Thyroid gland (tissue), 4 donors: ENCODE measurements around the gene DAB1. TPM values are rescaled to one million over a fixed set of nuclear protein-coding genes. Genes with fewer than 3 reads are reported as not detected.

Experiments
- DNase-seq, 2 donors: peaks; one replicate each; pipeline ENCODE4 v3.0.0-alpha.2; 2019
- H3K27ac ChIP-seq, 3 donors: fragments of 200-600 bp; sonication (generic); 1 replicate in 2 of 3; 2 replicates in 1 of 3; pipeline ENCODE4 v1.5.1; 2016 to 2019; ENCODE audit warnings: mild to moderate bottlenecking in 1 of 3, moderate library complexity in 1 of 3
- H3K27me3 ChIP-seq: fragments of 200-600 bp; sonication (generic); one replicate; pipeline ENCODE4 v1.5.1; 2019
- H3K36me3 ChIP-seq, 2 donors: fragments of 200-600 bp; sonication (generic); one replicate each; pipeline ENCODE4 v1.5.1; 2016 to 2019
- H3K4me1 ChIP-seq, 2 donors: fragments of 200-600 bp; sonication (generic); one replicate each; pipeline ENCODE4 v1.5.1; 2017 to 2019
- H3K4me3 ChIP-seq, 3 donors: fragments of 200-600 bp; sonication (generic); replicated peaks in 1 of 3; 1 replicate in 2 of 3; 2 replicates in 1 of 3; pipeline ENCODE4 v1.5.1; 2016; ENCODE audit warnings: mild to moderate bottlenecking in 1 of 3
- H3K9me3 ChIP-seq: fragments of 200-600 bp; sonication (generic); one replicate; pipeline ENCODE4 v1.5.1; 2017
- POLR2A ChIP-seq, 2 donors: fragments of 450-650 bp; IDR thresholded peaks; one replicate each; pipeline ENCODE4 v1.6.1; 2017; ENCODE audit warnings: antibody characterized with exemption in 2 of 2, mild to moderate bottlenecking in 2 of 2, moderate library complexity in 1 of 2
- WGBS, 2 donors: methylation state at CpG; one replicate each; pipeline ENCODE4 v1.1.5; 2017; 5-methylcytosine and 5-hydroxymethylcytosine counted together
- intact Hi-C: fragments of 100-400 bp; cut with DNase I; formaldehyde crosslinking; loops from one replicate; pipeline ENCODE4 v1.15.1; 2023
- total RNA-seq, 4 donors: library from RNA; depleted of rRNA; stranded (reverse); fragments of >200 nt; gene quantifications; one replicate each; pipeline ENCODE4 v1.2.3, GENCODE V29; 2016
- TF ChIP-seq, protein P1 (sequence below), 6 experiments: fragments of 200-600 bp in 3 of 6; fragments of 450-650 bp in 3 of 6; sonication (generic) in 3 of 6; IDR thresholded peaks; one replicate each; pipeline ENCODE4 v1.5.1; 2016 to 2019; ENCODE audit warnings: antibody characterized with exemption in 6 of 6, mild to moderate bottlenecking in 2 of 6, inconsistent platforms in 1 of 6, moderate library complexity in 1 of 6

The DAB1 gene
- total RNA-seq, 4 donors from 2014 or later = under 0.01 to 0.83 (median 0.21) TPM

DNA sequence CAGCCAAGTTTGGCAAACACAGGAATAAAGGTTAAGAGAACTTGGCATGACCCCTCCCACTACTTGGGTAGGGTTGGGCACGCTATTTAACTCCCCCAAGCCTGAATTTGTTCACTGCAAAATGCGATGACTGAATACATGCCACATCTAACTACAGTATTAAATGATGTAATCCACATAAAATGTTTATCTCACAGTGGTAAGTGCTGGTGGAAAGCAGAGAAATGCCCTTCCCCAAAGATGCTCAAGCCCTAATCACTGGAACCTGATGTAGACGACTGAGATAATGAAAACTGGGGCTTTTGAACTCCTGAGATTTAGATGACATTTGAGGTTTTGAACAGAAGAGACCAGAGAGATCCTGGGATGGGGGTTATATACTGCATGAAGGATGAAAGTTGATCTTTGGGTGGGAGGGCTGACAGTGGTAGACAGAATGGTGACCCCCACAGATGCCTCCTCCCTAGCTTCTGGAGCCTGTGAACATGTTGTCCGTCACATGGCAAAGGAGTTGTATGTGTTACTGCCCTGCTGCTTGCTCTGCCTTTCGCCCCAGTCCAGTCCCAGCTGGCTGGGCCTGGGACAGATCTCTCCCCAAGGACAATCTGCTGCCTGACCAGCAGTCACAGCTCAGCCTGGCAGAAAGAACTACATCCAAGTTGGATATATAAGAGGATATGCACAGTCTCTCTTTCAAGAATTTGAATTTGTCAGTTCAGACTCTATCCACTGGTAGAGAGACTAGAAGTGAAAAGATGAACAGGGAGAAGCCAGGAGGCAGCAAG lies 120.9 kb downstream of the DAB1 start:
- Histone ChIP-seq H3K4me3 (no peak overlapping the region), H3K36me3 (no peaks in the 10 kb centered on the region), H3K27ac (no peak overlapping the region), H3K9me3 (no peaks in the 10 kb centered on the region), H3K4me1 (no peaks in the 10 kb centered on the region), H3K27me3 (no peaks in the 10 kb centered on the region)
- intact Hi-C loops = no loop called here
- no peak for DNase-seq
- TF ChIP-seq, protein P1, sequence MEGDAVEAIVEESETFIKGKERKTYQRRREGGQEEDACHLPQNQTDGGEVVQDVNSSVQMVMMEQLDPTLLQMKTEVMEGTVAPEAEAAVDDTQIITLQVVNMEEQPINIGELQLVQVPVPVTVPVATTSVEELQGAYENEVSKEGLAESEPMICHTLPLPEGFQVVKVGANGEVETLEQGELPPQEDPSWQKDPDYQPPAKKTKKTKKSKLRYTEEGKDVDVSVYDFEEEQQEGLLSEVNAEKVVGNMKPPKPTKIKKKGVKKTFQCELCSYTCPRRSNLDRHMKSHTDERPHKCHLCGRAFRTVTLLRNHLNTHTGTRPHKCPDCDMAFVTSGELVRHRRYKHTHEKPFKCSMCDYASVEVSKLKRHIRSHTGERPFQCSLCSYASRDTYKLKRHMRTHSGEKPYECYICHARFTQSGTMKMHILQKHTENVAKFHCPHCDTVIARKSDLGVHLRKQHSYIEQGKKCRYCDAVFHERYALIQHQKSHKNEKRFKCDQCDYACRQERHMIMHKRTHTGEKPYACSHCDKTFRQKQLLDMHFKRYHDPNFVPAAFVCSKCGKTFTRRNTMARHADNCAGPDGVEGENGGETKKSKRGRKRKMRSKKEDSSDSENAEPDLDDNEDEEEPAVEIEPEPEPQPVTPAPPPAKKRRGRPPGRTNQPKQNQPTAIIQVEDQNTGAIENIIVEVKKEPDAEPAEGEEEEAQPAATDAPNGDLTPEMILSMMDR (IDR thresholded peaks at IDR 0.05) = no peak
- no peak for TF ChIP-seq POLR2A (IDR thresholded peaks at IDR 0.05)
- whole genome bisulfite sequencing, 2 donors = 87% methylated on average over 5 of the region's 5 CpGs

- intact Hi-C loops = no loop called here
- no peaks in the 10 kb centered on the region for H3K9me3 ChIP-seq
- H3K4me1 ChIP-seq = no peaks in the 10 kb centered on the region
- TF ChIP-seq POLR2A (IDR thresholded peaks at IDR 0.05) = no peak
- TF ChIP-seq, protein P1 (IDR thresholded peaks at IDR 0.05) = no peak
- H3K4me3 ChIP-seq = no peak overlapping the region
- no peaks in the 10 kb centered on the region for H3K27me3 ChIP-seq
- DNase-seq = no peak
- WGBS, 2 donors = 88 to 89% methylated on average over 2 of the region's 2 CpGs
- H3K36me3 ChIP-seq = no peaks in the 10 kb centered on the region
- no peak overlapping the region for H3K27ac ChIP-seq
Measured at GRCh38 chr1:57300186-57300585, 123.7 kb downstream of the DAB1 start.

DNA sequence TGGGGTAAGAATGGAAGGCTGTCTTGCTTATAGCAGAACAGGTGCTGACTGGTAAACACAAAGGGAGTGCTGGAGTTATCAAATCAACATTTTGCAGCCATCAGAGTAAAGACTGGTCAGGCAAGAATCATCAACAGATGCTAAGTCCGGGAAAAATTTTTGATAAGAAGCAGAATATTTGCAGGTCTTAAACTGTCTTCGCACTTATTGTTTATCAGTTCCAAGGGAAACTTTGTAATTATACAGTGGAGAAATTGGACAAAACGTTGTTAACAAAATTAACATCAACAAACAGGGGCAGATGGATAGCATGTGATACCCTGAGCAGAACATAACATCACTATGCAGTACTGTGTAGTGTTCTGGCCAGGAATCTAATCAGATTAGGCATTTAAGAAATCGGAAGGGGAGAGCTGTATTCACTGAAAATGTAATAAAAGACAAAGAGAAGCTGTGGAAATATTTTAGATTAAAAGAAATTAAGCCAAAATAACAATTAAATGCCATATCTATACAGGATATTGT lies 127.1 kb downstream of the DAB1 start:
- WGBS, 2 donors = 72 to 76% methylated on average over 4 of the region's 4 CpGs
- no peak for DNase-seq
- Histone ChIP-seq H3K9me3 (no peaks in the 10 kb centered on the region), H3K4me1 (no peaks in the 10 kb centered on the region), H3K36me3 (no peaks in the 10 kb centered on the region), H3K27ac (no peak overlapping the region), H3K4me3 (no peak overlapping the region), H3K27me3 (no peaks in the 10 kb centered on the region)
- intact Hi-C loops = no loop called here
- TF ChIP-seq, protein P1 (IDR thresholded peaks at IDR 0.05) = no peak
- TF ChIP-seq POLR2A (IDR thresholded peaks at IDR 0.05) = no peak

DNA sequence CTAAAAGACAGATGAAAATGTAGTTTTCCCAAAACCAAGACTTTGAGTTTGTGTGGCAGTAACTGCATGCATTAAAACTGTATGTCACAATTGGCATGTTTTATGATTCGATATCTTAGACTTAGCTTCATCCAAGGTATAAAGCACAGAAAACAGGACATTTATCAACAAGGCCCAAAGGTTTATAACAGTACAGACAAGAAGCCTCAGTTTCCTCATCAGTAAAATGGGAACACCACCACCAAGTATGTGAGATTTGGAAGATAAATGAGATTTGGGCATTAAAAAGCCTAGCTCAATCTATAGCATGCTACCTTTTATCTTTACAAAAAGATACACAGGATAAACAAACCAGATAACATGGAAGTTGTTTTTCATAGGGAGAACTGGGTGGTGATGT lies 128.5 kb downstream of the DAB1 start:
- DNase-seq = no peak
- no peak overlapping the region for H3K27ac ChIP-seq
- no peak for TF ChIP-seq POLR2A (IDR thresholded peaks at IDR 0.05)
- TF ChIP-seq, protein P1 (IDR thresholded peaks at IDR 0.05) = no peak
- no peaks in the 10 kb centered on the region for H3K9me3 ChIP-seq
- 94 to 97% methylated on average over 1 of the region's 1 CpG for WGBS, 2 donors
- no peaks in the 10 kb centered on the region for H3K27me3 ChIP-seq
- intact Hi-C loops = no loop called here
- no peak overlapping the region for H3K4me3 ChIP-seq
- H3K4me1 ChIP-seq = no peaks in the 10 kb centered on the region
- H3K36me3 ChIP-seq = no peaks in the 10 kb centered on the region

GRCh38 chr1:57294177-57294576 lies 129.7 kb downstream of the DAB1 start:
- no peak overlapping the region for H3K4me3 ChIP-seq
- no peaks in the 10 kb centered on the region for H3K36me3 ChIP-seq
- H3K9me3 ChIP-seq = no peaks in the 10 kb centered on the region
- no peaks in the 10 kb centered on the region for H3K27me3 ChIP-seq
- no peaks in the 10 kb centered on the region for H3K4me1 ChIP-seq
- DNase-seq = no peak
- H3K27ac ChIP-seq = no peak overlapping the region
- intact Hi-C loops = no loop called here
- no peak for TF ChIP-seq POLR2A (IDR thresholded peaks at IDR 0.05)
- TF ChIP-seq, protein P1 (IDR thresholded peaks at IDR 0.05) = no peak
